Measurements from ENCODE around the gene FGFR2. TPM values are rescaled to one million over a fixed set of nuclear protein-coding genes. Genes with fewer than 3 reads are reported as not detected.
"Not testable (repeated sequence)": the region's sequence is repeated elsewhere in the genome, so short reads cannot be mapped to it uniquely, and the experiment has no call there.

FGFR2 gene
- total RNA-seq, 2 experiments from 2014 or later = not detected

DNA sequence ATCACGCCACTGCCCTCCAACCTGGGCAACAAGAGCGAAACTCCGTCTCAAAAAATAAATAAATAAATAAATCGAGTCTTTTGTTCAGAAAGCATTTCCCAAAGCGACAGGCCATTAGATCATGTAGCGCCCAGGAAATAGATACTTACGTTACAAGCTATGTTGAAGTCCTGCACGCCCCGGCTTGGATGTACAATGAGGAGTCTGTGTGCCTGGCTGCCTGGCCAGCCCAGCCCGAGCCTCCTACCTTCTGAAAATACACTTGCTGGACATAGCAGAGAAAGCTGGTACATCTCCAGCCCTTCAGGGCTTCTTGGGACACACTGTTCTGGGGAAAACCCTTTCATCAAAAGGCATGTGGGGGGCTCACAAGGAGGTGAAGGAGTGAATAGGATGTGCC, 22.1 kb downstream of the FGFR2 start:
- H3K36me3 Mint-ChIP-seq (ENCODE audit: low read depth) = no peaks in the 10 kb centered on the region
- intact Hi-C loops (cut with micrococcal nuclease) = no loop called here
- H3K27me3 Mint-ChIP-seq (ENCODE audit: low read depth) = no peaks in the 10 kb centered on the region
- H3K9me3 Mint-ChIP-seq = no peaks in the 10 kb centered on the region
- H3K27ac Mint-ChIP-seq = no peak overlapping the region
- no peak for DNase-seq
- CTCF ChIA-PET = no interaction called here
- no peaks in the 10 kb centered on the region for H3K4me1 Mint-ChIP-seq (ENCODE audit: low read depth)
- H3K4me3 Mint-ChIP-seq = no peak overlapping the region

DNA sequence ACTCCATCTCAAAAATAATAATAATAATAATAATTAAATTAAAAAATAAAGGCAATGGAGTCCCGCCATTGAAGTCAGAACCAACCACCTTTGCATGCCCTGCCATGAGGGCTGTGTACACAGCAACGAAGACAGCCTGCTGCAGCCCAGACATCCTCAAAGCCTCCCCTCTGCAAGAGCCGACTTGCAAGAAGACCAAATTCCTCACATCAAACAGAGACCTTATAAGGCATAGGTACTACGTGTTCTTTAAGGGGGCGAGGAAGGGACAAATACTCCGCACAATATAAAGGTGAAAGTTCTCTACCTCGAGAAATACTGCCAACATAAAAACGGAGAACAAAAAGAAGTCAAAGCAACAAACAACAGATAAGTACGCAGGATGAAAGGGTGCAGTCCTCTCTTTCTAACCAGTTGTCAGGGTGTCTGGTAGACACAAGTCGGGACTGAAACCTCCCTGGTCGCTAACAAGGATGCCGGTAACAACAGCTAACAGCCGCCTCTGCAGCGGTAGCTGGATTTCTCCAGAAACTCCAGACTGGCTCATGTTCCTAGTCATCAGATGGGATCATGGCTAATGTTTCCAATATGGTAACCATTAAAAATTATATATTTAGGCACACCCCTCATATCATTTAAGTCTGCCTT, 23.6 kb downstream of the FGFR2 start:
- Mint-ChIP-seq H3K4me3 (no peak overlapping the region), H3K36me3 (ENCODE audit: low read depth) (no peaks in the 10 kb centered on the region), H3K27ac (no peak overlapping the region), H3K9me3 (no peaks in the 10 kb centered on the region), H3K27me3 (ENCODE audit: low read depth) (no peaks in the 10 kb centered on the region), H3K4me1 (ENCODE audit: low read depth) (no peaks in the 10 kb centered on the region)
- CTCF ChIA-PET = no interaction called here
- no peak for DNase-seq
- intact Hi-C loops (cut with micrococcal nuclease) = no loop called here

- no peak overlapping the region for H3K4me3 Mint-ChIP-seq
- no peaks in the 10 kb centered on the region for H3K36me3 Mint-ChIP-seq (ENCODE audit: low read depth)
- CTCF ChIA-PET = no interaction called here
- intact Hi-C loops (cut with micrococcal nuclease) = no loop called here
- no peaks in the 10 kb centered on the region for H3K27me3 Mint-ChIP-seq (ENCODE audit: low read depth)
- no peaks in the 10 kb centered on the region for H3K4me1 Mint-ChIP-seq (ENCODE audit: low read depth)
- no peak overlapping the region for H3K27ac Mint-ChIP-seq
- no peaks in the 10 kb centered on the region for H3K9me3 Mint-ChIP-seq
- DNase-seq = no peak
These were observed 24.7 kb downstream of the FGFR2 start for GRCh38 chr10:121573538-121573941.

GRCh38 chr10:121572859-121573537, 25.2 kb downstream of the FGFR2 start:
- CTCF ChIA-PET = no interaction called here
- Mint-ChIP-seq H3K27ac (no peak overlapping the region), H3K36me3 (ENCODE audit: low read depth) (no peaks in the 10 kb centered on the region), H3K27me3 (ENCODE audit: low read depth) (no peaks in the 10 kb centered on the region), H3K9me3 (no peaks in the 10 kb centered on the region), H3K4me1 (ENCODE audit: low read depth) (no peaks in the 10 kb centered on the region), H3K4me3 (no peak overlapping the region)
- no peak for DNase-seq
- intact Hi-C loops (cut with micrococcal nuclease) = no loop called here

DNA sequence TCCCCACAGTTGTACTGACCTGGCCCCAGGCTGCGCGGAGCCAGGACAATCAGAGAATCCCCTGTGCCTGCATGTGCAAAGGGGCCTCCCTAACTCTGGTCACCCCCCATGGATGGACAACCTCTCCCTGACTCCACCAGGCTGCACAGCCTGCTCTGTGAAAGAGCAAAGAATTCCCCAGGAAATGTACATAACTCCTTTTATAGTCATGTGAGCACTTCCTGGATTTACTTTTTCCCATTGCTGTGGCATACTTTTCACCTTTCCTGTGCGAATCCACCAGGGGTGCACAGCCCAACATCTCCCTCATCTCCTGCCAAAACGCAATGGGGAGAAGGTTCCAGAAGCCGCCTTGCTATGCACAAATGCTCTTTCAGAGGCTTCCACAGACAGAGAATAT, 27.9 kb downstream of the FGFR2 start:
- no peaks in the 10 kb centered on the region for H3K36me3 Mint-ChIP-seq (ENCODE audit: low read depth)
- H3K4me1 Mint-ChIP-seq (ENCODE audit: low read depth) = no peaks in the 10 kb centered on the region
- intact Hi-C loops (cut with micrococcal nuclease) = no loop called here
- H3K27ac Mint-ChIP-seq = no peak overlapping the region
- no peak overlapping the region for H3K4me3 Mint-ChIP-seq
- no peak for DNase-seq
- no peaks in the 10 kb centered on the region for H3K9me3 Mint-ChIP-seq
- CTCF ChIA-PET = interaction anchor here (0.6 kb wide), 1 partner anchor 870 kb away, joined by 3 read pairs; no protein-coding TSS in a partner anchor
- no peaks in the 10 kb centered on the region for H3K27me3 Mint-ChIP-seq (ENCODE audit: low read depth)

DNA sequence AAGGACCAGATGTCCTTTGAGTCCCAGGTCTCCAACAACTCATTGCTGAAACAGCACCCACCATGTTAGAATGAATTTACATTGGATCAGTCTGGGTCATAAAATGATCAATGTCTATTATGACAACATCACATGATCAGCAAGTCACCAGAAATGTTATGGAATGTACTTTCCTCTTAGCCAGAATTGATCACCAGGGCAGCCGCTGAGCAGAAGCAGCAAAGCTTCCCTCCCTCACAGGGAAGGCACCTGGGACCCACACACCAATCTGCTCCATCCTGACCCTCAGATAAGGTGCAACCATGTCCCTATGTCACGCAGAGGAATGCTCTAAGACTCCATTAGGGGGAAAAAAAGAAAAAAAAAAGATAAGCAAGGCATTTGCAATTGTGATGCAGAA, 30.0 kb downstream of the FGFR2 start:
- no peak for DNase-seq
- Mint-ChIP-seq H3K27me3 (ENCODE audit: low read depth) (no peaks in the 10 kb centered on the region), H3K9me3 (no peaks in the 10 kb centered on the region), H3K27ac (no peak overlapping the region), H3K4me3 (no peak overlapping the region), H3K36me3 (ENCODE audit: low read depth) (no peaks in the 10 kb centered on the region), H3K4me1 (ENCODE audit: low read depth) (no peaks in the 10 kb centered on the region)
- CTCF ChIA-PET = no interaction called here
- intact Hi-C loops (cut with micrococcal nuclease) = no loop called here

DNA sequence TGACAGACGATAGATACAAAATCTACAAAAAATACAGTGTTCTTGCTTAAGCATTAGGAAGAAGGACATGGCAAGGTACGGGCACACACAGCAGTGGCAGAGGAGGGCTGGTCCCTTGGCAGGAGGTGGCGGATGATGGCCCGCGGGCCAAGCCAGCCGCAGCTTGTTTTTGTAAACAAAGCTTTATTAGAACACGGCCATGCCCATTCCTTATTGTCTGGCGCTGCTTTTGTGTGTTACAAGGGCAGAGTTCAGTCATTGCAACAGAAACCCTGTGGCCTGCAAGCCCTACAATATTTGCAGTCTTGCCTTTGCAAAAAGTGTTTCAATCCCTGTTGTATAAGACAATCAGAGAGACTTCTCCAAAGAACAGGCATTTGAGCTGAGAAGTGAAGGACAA, 30.7 kb downstream of the FGFR2 start:
- Mint-ChIP-seq H3K9me3 (no peaks in the 10 kb centered on the region), H3K4me1 (ENCODE audit: low read depth) (no peaks in the 10 kb centered on the region), H3K27me3 (ENCODE audit: low read depth) (no peaks in the 10 kb centered on the region), H3K4me3 (no peak overlapping the region), H3K36me3 (ENCODE audit: low read depth) (no peaks in the 10 kb centered on the region), H3K27ac (no peak overlapping the region)
- intact Hi-C loops (cut with micrococcal nuclease) = no loop called here
- DNase-seq = no peak
- CTCF ChIA-PET = no interaction called here

DNA sequence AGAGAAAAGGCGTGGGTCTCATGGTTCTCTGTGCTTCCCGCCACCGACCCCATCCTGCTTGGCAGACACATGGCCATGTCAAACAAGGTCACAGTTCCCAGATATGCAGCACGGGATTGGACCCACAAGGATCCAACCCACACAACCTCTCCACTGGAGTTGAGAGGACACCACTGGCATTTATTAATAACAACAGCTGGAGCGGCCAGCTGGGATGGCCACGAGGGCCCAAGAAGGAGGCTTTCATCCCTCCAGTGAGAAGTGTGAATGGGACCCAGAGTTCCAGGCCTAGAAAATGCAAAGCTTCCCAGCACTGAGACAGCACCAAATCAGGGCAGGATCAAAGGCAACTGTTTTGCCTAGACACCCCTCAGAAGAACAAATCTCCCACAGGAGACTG, 31.5 kb downstream of the FGFR2 start:
- Mint-ChIP-seq H3K27ac (no peak overlapping the region), H3K9me3 (no peaks in the 10 kb centered on the region), H3K27me3 (ENCODE audit: low read depth) (no peaks in the 10 kb centered on the region), H3K4me3 (no peak overlapping the region), H3K36me3 (ENCODE audit: low read depth) (no peaks in the 10 kb centered on the region), H3K4me1 (ENCODE audit: low read depth) (no peaks in the 10 kb centered on the region)
- CTCF ChIA-PET = no interaction called here
- intact Hi-C loops (cut with micrococcal nuclease) = no loop called here
- DNase-seq = no peak

DNA sequence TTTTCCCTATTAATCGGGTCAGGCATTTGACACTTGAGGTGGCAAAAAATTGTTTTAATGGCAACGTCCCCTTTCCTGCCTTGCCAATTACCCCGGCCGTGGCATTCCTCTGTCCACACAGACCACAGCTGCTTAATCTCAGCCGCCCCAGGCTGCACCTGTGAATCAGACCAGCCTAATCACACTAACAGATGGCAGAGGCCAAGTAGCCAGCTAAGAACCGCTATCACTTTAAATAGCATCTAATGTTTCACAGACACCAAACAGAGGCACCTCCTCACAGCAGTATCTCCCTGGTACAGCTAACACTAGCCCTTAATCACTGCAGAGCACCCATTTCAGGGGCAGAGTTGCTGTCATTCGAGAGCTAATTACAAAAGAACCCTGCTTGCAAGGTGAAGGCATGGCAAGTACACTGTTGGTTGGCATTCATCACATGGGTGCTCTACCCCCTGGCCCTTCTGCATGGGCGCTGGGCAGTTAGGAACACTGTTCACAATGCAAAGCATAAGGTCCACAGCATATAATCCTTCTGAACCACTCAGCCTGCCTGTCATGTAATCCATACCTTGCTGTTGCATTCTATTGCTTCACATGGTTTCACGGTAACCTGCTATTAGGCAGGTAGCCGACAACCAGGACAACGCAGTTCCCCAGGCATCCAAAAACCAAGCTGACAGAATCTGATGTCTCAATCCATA, 38.8 kb downstream of the FGFR2 start:
- DNase-seq = no peak
- H3K9me3 Mint-ChIP-seq = no peaks in the 10 kb centered on the region
- intact Hi-C loops (cut with micrococcal nuclease) = no loop called here
- CTCF ChIA-PET = no interaction called here
- H3K36me3 Mint-ChIP-seq (ENCODE audit: low read depth) = no peaks in the 10 kb centered on the region
- H3K4me3 Mint-ChIP-seq = no peak overlapping the region
- no peaks in the 10 kb centered on the region for H3K27me3 Mint-ChIP-seq (ENCODE audit: low read depth)
- H3K4me1 Mint-ChIP-seq (ENCODE audit: low read depth) = no peaks in the 10 kb centered on the region
- H3K27ac Mint-ChIP-seq = no peak overlapping the region

GRCh38 chr10:121558238-121558637, 40.0 kb downstream of the FGFR2 start:
- Mint-ChIP-seq H3K36me3 (ENCODE audit: low read depth) (no peaks in the 10 kb centered on the region), H3K4me1 (ENCODE audit: low read depth) (no peaks in the 10 kb centered on the region), H3K27ac (no peak overlapping the region), H3K4me3 (no peak overlapping the region), H3K27me3 (ENCODE audit: low read depth) (no peaks in the 10 kb centered on the region), H3K9me3 (no peaks in the 10 kb centered on the region)
- CTCF ChIA-PET = no interaction called here
- no peak for DNase-seq
- intact Hi-C loops (cut with micrococcal nuclease) = no loop called here

GRCh38 chr10:121556918-121557573, 41.2 kb downstream of the FGFR2 start:
- H3K36me3 Mint-ChIP-seq (ENCODE audit: low read depth) = no peaks in the 10 kb centered on the region
- H3K27me3 Mint-ChIP-seq (ENCODE audit: low read depth) = no peaks in the 10 kb centered on the region
- no peak overlapping the region for H3K27ac Mint-ChIP-seq
- no peak overlapping the region for H3K4me3 Mint-ChIP-seq
- no peaks in the 10 kb centered on the region for H3K9me3 Mint-ChIP-seq
- no peaks in the 10 kb centered on the region for H3K4me1 Mint-ChIP-seq (ENCODE audit: low read depth)
- CTCF ChIA-PET = no interaction called here
- intact Hi-C loops (cut with micrococcal nuclease) = no loop called here
- DNase-seq = no peak

- no peak overlapping the region for H3K4me3 Mint-ChIP-seq
- no peaks in the 10 kb centered on the region for H3K36me3 Mint-ChIP-seq (ENCODE audit: low read depth)
- no peaks in the 10 kb centered on the region for H3K9me3 Mint-ChIP-seq
- no peak overlapping the region for H3K27ac Mint-ChIP-seq
- no peaks in the 10 kb centered on the region for H3K4me1 Mint-ChIP-seq (ENCODE audit: low read depth)
- CTCF ChIA-PET = no interaction called here
- H3K27me3 Mint-ChIP-seq (ENCODE audit: low read depth) = no peaks in the 10 kb centered on the region
- DNase-seq = no peak
- intact Hi-C loops (cut with micrococcal nuclease) = no loop called here
These were observed 41.8 kb downstream of the FGFR2 start for GRCh38 chr10:121556455-121556854.

DNA sequence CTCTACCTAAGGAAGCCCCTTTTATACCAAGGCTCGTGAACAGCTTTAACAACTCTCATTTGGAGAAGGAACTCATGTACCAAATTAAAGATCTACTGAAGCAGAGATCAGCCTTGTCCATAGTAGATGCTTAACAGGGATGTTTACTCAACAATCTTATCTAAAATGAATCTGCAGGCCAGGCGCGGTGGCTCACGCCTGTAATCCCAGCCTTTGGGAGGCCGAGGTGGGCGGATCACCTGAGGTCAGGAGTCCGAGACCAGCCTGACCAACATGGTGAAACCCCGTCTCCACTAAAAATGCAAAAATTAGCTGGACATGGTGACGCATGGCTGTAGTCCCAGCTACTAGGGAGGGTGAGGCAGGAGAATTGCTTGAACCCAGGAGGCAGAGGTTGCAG, 43.3 kb downstream of the FGFR2 start:
- DNase-seq; intact Hi-C loops (cut with micrococcal nuclease); H3K9me3 Mint-ChIP-seq; H3K36me3 Mint-ChIP-seq (ENCODE audit: low read depth); H3K4me3 Mint-ChIP-seq; H3K4me1 Mint-ChIP-seq (ENCODE audit: low read depth); H3K27me3 Mint-ChIP-seq (ENCODE audit: low read depth); CTCF ChIA-PET; H3K27ac Mint-ChIP-seq: not testable (repeated sequence)
